ENCODE data around the gene TMEM53.

- TF ChIP-seq CTCF (IDR thresholded peaks at IDR 0.05; ENCODE audit: extremely low read depth in 1 of 2, insufficient read depth in 1 of 2, low read depth in 1 of 2, low read length in 2 of 2) (no peak), MYC (IDR thresholded peaks at IDR 0.05; ENCODE audit: low read depth, low read length) (no peak)
These were observed 34.0 kb downstream of the TMEM53 start for GRCh38 chr1:44640200-44640853.

Measured in endothelial cell of umbilical vein (primary cell).